Stimulated activated naive CD4-positive, alpha-beta T cell treated with Interleukin-2 at 50 U/mL for 16 hours (primary cell): ENCODE data around the gene ZNF440.
"Not testable (repeated sequence)": the region's sequence is repeated elsewhere in the genome, so short reads cannot be mapped to it uniquely, and the experiment has no call there.

Experiments
- DNase-seq: peaks from one replicate; lab custom pipeline; 2025; lab: John Stamatoyannopoulos, UW

ZNF440 gene

DNA sequence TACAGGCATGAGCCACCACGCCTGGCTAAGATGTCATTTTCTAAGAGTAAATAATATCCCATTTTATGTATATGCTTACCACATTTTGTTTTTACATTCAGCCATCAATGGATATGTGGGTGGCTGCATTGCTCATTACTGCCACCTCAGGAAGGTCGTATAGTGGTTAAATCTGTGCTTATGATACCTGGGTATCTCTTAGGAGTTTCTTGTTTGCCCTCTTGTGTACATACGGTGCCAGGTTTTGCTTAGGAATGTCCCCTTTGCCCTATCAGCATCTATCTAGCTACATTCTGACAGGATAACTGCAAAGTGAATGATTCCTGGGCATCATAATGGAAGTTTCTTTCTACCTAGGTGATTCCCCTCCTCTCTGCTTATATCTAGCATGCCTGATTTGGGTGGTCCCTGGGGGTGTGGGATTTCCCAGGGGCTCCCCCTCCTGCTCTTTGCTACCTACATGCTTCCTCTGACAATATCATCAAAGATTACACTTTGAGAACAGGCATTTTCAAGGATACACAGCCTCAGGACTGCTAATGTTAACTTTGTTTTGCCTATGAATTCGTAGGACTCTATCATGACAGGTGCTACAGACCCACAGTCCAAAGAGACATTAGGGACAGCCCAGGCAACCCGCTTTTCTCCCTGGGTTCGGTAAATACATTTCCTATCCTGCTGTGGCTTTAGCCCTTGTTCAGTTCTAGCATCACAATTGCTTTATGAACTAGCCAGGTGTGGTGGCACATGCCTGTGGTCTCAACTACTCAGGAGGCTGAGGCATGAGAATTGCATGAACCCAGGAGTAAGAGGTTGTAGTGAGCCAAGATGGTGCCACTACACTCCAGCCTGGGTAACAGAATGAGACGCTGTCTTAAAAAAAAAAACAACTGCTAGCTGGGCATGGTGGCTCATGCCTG is 15.1 kb downstream of the ZNF440 start:
- not testable (repeated sequence) for DNase-seq

DNA sequence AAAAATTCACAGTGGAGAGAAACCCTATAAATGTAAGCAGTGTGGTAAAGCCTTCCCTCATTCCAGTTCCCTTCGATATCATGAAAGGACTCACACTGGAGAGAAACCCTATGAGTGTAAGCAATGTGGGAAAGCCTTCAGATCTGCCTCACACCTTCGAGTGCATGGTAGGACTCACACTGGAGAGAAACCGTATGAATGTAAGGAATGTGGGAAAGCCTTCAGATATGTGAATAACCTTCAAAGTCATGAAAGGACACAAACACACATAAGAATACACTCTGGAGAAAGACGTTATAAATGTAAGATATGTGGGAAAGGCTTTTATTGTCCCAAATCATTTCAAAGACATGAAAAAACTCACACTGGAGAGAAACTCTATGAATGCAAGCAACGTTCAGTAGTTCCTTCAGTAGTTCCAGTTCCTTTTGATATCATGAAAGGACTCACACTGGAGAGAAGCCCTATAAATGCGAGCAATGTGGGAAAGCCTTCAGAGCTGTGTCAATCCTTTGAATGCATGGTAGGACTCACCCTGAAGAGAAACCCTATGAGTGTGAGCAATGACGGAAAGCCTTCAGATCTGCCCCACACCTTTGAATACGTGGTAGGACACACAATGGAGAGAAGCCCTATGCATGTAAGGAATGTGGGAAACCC is 18.3 kb downstream of the ZNF440 start:
- DNase-seq, result no peak

- no peak for DNase-seq
These were observed 19.5 kb downstream of the ZNF440 start for GRCh38 chr19:11833541-11833940.

DNA sequence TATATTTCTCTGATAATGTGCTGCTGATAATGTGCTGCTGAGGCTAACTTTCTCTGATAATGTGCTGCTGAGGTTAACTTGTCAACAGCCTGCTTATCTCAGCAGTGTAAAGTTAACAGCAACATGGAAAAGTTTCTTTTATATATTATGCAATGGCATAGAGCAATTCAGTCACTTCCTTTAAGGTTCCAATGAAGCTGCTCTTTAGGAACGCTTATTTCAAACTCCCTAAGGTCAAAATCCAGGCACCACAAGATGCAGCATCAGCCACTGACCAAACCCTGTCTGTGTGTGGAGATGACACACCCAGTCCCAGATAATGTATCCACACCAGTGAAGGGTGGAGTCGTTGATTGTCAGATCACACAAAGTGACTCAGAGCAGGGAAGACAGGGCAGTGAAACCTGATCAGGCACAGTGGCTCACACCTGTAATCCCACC is 21.6 kb downstream of the ZNF440 start:
- not testable (repeated sequence) for DNase-seq

GRCh38 chr19:11843722-11844121 is 29.6 kb downstream of the ZNF440 start:
- no peak for DNase-seq

GRCh38 chr19:11847615-11848014 is 33.5 kb downstream of the ZNF440 start:
- not testable (repeated sequence) for DNase-seq

DNA sequence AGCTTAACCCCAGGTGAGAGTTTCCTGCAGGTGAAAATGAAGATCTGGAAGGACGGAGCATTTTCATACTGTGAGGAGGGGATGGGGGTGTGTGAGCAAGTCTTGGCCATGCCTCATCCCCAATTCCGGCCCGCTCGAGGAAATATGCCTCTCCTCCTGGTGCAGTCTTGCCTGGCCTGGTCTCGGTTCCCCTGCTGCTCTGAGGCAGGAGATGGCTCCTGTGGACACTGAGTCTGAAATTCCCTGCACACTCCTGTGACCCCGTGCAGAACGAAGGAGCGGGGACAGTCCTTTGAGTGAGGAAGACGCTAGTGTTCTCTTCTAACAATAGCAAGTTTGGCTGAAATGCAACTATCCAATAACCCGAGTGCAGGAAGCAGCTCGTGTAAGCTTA is 34.1 kb downstream of the ZNF440 start:
- DNase-seq, result no peak

- DNase-seq, result peak; percentile 81
These were observed 34.8 kb downstream of the ZNF440 start, which contains the start of gene ZNF439 for GRCh38 chr19:11848594-11849469. Gene ZNF439 (plus strand): TSS chr19:11848726. CDS start chr19:11848868, 142 bp downstream.

DNA sequence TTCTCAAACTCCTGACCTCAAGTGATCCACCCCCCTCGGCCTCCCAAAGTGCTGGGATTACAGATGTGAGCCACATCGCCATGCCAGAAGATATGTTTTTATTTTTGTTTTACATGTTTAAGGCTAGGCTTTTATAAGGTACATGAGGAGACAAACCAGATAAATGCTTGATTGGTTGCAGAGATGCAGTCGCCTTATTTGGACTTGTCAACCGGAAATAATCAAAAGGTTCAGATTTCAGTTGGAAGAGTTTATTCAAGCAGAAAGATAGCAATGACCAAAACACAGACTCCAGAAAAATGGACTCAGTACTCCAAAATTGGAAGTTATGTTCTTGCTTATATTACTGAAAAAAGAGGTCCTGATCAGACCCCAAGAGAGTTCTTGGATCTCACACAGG is 36.2 kb downstream of the ZNF440 start:
- not testable (repeated sequence) for DNase-seq

DNA sequence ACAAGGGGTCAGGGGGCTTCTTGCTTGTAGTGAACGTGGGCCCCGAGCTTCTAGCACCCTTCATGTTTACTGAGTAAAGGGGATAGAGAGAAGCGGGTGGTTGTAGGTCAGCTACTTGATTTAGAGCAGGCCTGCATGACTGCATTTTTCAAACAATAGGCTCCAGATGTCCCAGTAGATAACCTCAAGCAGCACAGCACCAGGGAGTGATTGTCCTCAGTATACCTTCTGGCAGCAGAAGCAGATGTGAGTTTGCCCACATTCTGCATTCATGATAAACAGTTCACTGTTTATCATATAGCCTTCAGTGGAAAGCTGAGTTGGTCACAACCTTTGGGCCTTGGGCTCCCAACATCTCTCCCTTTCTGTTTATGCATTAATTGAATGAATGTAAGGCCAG is 39.3 kb downstream of the ZNF440 start:
- no peak for DNase-seq

DNA sequence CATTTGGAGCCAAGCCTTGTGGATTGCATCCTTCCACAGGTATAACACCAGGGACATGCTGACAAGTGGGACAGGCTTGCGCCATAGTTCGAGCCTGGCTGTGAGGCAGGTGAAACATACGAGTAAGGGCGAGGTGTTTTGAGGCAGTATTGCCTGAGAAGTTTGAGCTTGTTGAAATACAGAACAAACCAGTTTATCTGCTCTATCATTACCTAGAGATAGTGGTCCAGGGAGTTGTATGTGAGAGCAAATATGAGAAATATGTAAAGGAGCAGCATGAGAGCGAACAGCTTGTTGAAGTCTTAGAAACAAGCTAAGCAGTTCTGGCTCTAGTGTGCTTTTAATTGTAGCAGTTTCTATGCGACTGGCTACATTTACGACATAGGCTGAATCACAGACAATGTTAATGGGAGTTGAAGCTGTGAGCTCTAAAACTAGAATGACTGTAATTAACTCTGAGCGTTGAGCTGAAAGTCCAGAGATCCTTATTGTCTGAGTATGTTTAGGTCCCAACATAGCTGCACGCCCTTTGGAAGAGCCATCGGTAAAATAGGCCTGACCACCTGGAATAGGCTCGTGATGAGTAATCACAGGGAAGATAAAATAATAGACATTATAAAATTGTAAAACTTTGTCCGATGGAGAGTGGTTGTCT is 42.6 kb downstream of the ZNF440 start:
- DNase-seq, result no peak

DNA sequence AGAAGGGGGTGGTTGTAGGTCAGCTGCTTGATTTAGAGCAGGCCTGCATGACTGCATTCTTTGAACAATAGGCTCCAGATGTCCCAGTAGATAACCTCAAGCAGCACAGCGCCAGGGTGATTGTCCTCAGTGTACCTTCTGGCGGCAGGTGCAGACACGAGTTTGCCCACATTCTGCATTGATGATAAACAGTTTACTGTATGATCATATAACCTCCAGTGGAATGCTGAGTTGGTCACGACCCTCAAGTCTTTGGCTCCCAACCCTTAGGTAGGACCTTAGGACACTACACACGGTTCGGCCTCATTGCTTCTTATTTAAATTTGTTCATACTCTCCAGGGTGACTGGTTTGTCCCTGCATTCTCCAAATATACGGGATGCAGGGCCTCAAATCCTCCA is 46.6 kb downstream of the ZNF440 start:
- no peak for DNase-seq

GRCh38 chr19:11861301-11861700 is 47.2 kb downstream of the ZNF440 start:
- no peak for DNase-seq

DNA sequence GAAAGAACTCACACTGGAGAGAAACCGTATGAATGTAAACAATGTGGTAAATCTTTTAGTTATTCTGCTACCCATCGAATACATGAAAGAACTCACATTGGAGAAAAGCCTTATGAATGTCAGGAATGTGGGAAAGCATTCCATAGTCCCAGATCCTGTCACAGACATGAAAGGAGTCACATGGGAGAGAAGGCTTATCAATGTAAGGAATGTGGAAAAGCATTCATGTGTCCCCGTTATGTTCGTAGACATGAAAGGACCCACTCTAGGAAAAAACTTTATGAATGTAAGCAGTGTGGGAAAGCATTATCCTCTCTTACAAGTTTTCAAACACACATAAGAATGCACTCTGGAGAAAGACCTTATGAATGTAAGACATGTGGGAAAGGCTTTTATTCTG is 53.7 kb downstream of the ZNF440 start:
- not testable (repeated sequence) for DNase-seq

GRCh38 chr19:11868188-11868587 is 54.1 kb downstream of the ZNF440 start:
- DNase-seq, result no peak

GRCh38 chr19:11872624-11873023 is 58.6 kb downstream of the ZNF440 start:
- DNase-seq, result no peak

- DNase-seq, result no peak
These were observed 59.7 kb downstream of the ZNF440 start for GRCh38 chr19:11873762-11874161.

DNA sequence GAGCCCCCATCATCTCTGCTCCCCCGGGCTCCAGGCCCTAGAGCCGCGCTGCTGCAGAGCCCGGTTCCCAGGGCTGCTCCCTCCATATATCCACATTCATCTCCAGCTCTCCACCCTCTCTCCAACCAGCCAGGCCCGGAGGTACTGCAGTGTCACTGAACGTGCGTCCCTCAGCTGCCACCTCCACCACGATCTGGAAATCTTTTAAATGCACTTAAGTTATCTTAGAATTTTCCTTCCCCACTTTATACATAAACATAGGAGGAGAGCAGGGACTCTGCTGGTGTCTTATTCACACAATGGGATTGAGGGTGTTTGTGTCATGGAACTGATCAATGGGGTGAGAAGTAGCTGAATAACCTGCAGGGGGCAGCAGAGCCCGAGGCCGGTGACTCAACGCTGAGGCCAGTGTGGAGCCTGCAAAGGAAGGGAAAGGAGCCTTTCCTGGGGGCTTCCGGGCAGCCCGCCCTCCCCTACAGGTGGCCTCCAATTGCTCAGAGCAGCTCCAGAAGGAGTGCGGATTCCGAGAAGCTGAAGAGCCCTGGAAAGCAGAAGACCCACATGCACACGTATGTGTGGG is 65.7 kb downstream of the ZNF440 start:
- peak; percentile 8 for DNase-seq

DNA sequence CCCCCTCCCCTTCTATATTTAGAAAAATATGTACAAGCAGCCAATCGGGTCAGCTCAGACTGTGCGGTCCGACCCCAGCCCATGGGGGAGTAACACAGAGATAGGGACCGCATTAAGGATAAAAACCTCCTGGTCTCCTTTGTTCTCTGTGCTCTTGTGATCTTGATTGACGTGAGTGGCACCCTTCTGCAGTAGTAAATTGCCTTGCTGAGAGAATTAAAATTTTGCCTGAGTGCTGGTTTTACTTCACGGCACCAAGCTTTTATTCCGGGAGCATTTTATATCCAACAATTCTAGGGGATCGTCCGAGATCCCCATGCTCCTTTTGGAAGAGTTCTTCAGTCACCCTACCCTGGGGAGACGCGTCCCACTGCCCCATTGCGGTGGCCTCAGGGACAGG is 66.5 kb downstream of the ZNF440 start:
- DNase-seq, result no peak

- no peak for DNase-seq
These were observed 67.2 kb downstream of the ZNF440 start for GRCh38 chr19:11881151-11881800.

DNA sequence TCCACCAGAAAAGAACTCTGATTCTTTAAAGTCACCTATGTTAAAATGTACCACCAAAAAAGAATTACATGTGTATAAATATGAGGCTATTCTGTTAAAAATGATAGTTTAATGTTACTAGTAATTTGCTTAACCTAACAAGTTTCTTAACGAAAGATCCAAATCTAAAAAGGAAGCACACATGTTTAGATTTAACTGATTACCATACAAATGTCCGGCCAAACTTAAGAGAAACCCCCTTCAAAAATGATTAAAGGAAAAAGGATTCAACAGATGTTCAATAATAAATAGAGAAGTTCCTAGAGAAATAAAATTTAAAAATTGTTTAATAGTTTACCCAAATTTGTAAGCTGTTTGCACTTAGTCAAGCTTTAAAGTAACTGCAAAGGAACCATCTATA is 68.5 kb downstream of the ZNF440 start:
- no peak for DNase-seq
